Measurements from ENCODE around the gene TM9SF1. TPM values are rescaled to one million over a fixed set of nuclear protein-coding genes. Genes with fewer than 3 reads are reported as not detected.

Gene TM9SF1
- total RNA-seq, 1 experiment from 2014 or later: 41.9 TPM

GRCh38 chr14:24167469-24168114 lies 27.6 kb downstream of the TM9SF1 start:
- H3K27me3 Mint-ChIP-seq (ENCODE audit: insufficient read depth, unreplicated experiment): no peaks in the 10 kb centered on the region
- intact Hi-C loops (cut with micrococcal nuclease; ENCODE audit: unreplicated experiment): no loop called here
- no TSS peak for BruUV-seq (replicated peaks)
- CTCF ChIA-PET: no interaction called here
- H3K4me3 Mint-ChIP-seq (ENCODE audit: unreplicated experiment): no peak overlapping the region
- DNase-seq: no peak
- peaks cover 15% of the 10 kb centered on the region for H3K36me3 Mint-ChIP-seq (ENCODE audit: insufficient read depth, unreplicated experiment)
- H3K4me1 Mint-ChIP-seq (ENCODE audit: low read depth, unreplicated experiment): no peaks in the 10 kb centered on the region
- TF ChIP-seq CTCF (IDR thresholded peaks at IDR 0.05; ENCODE audit: insufficient read depth in 1 of 2, low read depth in 1 of 2, low read length in 1 of 2, severe bottlenecking in 1 of 2, unreplicated experiment in 1 of 2): no peak
- Histone ChIP-seq H3K4me3 (ENCODE audit: low read depth, low read length) (no peak overlapping the region), H3K36me3 (ENCODE audit: control insufficient read depth, insufficient read depth, low read length) (peaks cover 3% of the 10 kb centered on the region), H3K4me1 (no peaks in the 10 kb centered on the region), H3K27me3 (replicated peaks; ENCODE audit: control insufficient read depth, insufficient read depth, low read length) (no peaks in the 10 kb centered on the region), H3K9me3 (no peaks in the 10 kb centered on the region)
- no peak overlapping the region for H3K27ac Mint-ChIP-seq (ENCODE audit: unreplicated experiment)
- POLR2A ChIA-PET: no interaction called here
- no peaks in the 10 kb centered on the region for H3K9me3 Mint-ChIP-seq (ENCODE audit: unreplicated experiment)

- Mint-ChIP-seq H3K36me3 (ENCODE audit: insufficient read depth, unreplicated experiment) (peaks cover 23% of the 10 kb centered on the region), H3K27ac (ENCODE audit: unreplicated experiment) (no peak overlapping the region), H3K4me3 (ENCODE audit: unreplicated experiment) (no peak overlapping the region), H3K4me1 (ENCODE audit: low read depth, unreplicated experiment) (peaks cover 5% of the 10 kb centered on the region), H3K9me3 (ENCODE audit: unreplicated experiment) (no peaks in the 10 kb centered on the region), H3K27me3 (ENCODE audit: insufficient read depth, unreplicated experiment) (no peaks in the 10 kb centered on the region)
- no TSS peak for BruUV-seq (replicated peaks)
- H3K27me3 ChIP-seq (replicated peaks; ENCODE audit: control insufficient read depth, insufficient read depth, low read length): no peaks in the 10 kb centered on the region
- POLR2A ChIA-PET: no interaction called here
- DNase-seq: no peak
- no peak overlapping the region for H3K4me3 ChIP-seq (ENCODE audit: low read depth, low read length)
- CTCF ChIA-PET: no interaction called here
- no peaks in the 10 kb centered on the region for H3K9me3 ChIP-seq
- H3K4me1 ChIP-seq: peaks cover 10% of the 10 kb centered on the region
- no peak for TF ChIP-seq CTCF (IDR thresholded peaks at IDR 0.05; ENCODE audit: insufficient read depth in 1 of 2, low read depth in 1 of 2, low read length in 1 of 2, severe bottlenecking in 1 of 2, unreplicated experiment in 1 of 2)
- H3K36me3 ChIP-seq (ENCODE audit: control insufficient read depth, insufficient read depth, low read length): peaks cover 3% of the 10 kb centered on the region
- intact Hi-C loops (cut with micrococcal nuclease; ENCODE audit: unreplicated experiment): no loop called here
Observed at GRCh38 chr14:24165785-24166184, 29.5 kb downstream of the TM9SF1 start.

GRCh38 chr14:24164518-24164991 lies 30.7 kb downstream of the TM9SF1 start:
- ChIA-PET CTCF (no interaction called here), POLR2A (no interaction called here)
- no peak overlapping the region for H3K4me3 ChIP-seq (ENCODE audit: low read depth, low read length)
- intact Hi-C loops (cut with micrococcal nuclease; ENCODE audit: unreplicated experiment): no loop called here
- peaks cover 6% of the 10 kb centered on the region for H3K4me1 Mint-ChIP-seq (ENCODE audit: low read depth, unreplicated experiment)
- no peaks in the 10 kb centered on the region for H3K27me3 ChIP-seq (replicated peaks; ENCODE audit: control insufficient read depth, insufficient read depth, low read length)
- H3K4me1 ChIP-seq: peaks cover 12% of the 10 kb centered on the region
- peaks cover 31% of the 10 kb centered on the region for H3K36me3 Mint-ChIP-seq (ENCODE audit: insufficient read depth, unreplicated experiment)
- H3K27ac Mint-ChIP-seq (ENCODE audit: unreplicated experiment): no peak overlapping the region
- H3K4me3 Mint-ChIP-seq (ENCODE audit: unreplicated experiment): no peak overlapping the region
- no peaks in the 10 kb centered on the region for H3K9me3 ChIP-seq
- no peak for TF ChIP-seq CTCF (IDR thresholded peaks at IDR 0.05; ENCODE audit: insufficient read depth in 1 of 2, low read depth in 1 of 2, low read length in 1 of 2, severe bottlenecking in 1 of 2, unreplicated experiment in 1 of 2)
- no peaks in the 10 kb centered on the region for H3K9me3 Mint-ChIP-seq (ENCODE audit: unreplicated experiment)
- no peaks in the 10 kb centered on the region for H3K27me3 Mint-ChIP-seq (ENCODE audit: insufficient read depth, unreplicated experiment)
- DNase-seq: no peak
- peaks cover 4% of the 10 kb centered on the region for H3K36me3 ChIP-seq (ENCODE audit: control insufficient read depth, insufficient read depth, low read length)
- BruUV-seq (replicated peaks): no TSS peak

Data from Caco-2 (cell line).